Cortex of kidney (tissue), 1 donor: Measurements from ENCODE around the gene MTHFS.
"Not testable (repeated sequence)": the region's sequence is repeated elsewhere in the genome, so short reads cannot be mapped to it uniquely, and the experiment has no call there.

Experiments used
- DNase-seq: peaks from one replicate; lab custom pipeline; 2025; lab: John Stamatoyannopoulos, UW

The MTHFS gene

GRCh38 chr15:79915776-79916501 is 19.1 kb upstream of the MTHFS start:
- not testable (repeated sequence) for DNase-seq

DNA sequence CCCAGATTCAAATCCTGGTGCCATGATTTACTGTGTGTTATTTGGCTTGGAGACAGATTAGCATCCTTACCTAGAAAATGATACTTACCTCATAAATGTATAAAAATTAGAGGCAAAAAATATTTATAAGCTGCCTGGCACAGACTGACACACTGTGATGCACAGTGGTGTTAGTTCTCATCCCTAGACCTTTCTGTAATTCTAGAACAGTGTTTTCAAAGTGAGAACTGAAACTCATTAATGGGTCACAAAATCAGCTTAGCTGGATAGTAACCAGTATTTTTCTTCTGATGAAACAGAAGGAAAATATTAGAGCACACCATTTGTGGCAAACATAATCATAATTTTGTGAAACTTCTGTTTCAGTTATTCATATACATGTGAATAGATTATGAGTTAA is 17.9 kb upstream of the MTHFS start:
- no peak for DNase-seq

GRCh38 chr15:79909556-79910335 is 12.9 kb upstream of the MTHFS start:
- DNase-seq = not testable (repeated sequence)

DNA sequence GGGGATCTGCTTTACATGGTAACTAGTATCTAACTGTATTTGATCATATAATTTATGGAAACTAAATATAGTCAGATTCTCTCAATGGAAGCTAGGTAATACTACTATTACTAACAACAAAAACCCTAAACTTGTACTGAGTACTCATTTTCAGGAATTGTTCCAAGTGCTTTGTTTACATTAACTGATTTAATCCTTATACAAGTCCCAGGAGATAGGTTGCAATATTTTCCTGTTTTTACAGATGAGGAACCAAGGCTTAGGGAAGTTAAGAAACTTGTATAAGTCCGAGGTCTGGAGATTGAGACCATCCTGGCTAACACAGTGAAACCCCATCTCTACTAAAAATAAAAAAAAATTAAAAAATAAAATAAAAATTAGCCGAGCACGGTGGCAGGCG is 7.5 kb upstream of the MTHFS start:
- no peak for DNase-seq

- no peak for DNase-seq
Measured at GRCh38 chr15:79903626-79904025, 6.8 kb upstream of the MTHFS start.

DNA sequence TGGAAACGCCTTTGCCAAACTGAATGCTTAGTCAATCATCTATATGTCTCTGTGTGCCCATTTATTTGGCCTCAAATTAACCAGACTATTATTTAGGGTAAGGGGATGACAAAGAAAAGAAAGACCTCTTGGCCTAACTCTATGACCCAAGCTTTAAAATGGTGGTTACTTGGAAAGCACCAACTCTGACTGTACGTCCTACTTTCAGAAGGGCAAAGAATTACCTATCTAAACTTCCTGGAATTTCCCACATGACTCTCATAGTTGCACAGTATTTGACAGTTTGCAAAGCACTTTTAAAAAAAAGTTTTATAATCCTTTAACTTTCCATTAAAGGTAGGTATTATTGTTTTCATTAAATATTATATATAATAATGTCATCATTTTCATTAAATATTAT is 6.3 kb upstream of the MTHFS start:
- no peak for DNase-seq

- no peak for DNase-seq
Measured at GRCh38 chr15:79901958-79902357, 5.1 kb upstream of the MTHFS start.

DNA sequence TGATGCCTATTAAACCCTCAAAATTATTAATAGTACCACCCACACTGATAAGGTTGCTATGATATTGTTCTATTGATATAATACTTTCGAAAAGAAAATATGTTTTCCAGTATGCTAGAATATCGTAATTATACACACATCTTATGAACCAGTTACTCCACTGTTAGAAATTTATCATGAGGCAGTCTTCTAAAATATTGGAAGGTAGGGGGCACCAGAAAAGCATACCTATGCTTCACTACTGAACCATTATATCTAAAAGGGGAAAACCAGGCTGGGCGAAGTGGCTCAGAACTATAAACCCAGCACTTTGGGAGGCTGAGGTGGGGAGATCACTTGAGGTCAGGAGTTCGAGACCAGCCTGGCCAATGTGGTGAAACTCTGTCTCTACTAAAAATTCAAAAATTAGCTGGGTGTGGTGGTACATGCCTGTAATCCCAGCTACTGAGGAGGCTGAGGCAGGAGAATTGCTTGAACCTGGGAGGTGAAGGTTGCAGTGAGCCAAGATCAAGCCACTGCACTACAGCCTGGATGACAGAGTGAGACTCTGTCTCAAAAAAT is 4.1 kb upstream of the MTHFS start:
- DNase-seq = not testable (repeated sequence)

DNA sequence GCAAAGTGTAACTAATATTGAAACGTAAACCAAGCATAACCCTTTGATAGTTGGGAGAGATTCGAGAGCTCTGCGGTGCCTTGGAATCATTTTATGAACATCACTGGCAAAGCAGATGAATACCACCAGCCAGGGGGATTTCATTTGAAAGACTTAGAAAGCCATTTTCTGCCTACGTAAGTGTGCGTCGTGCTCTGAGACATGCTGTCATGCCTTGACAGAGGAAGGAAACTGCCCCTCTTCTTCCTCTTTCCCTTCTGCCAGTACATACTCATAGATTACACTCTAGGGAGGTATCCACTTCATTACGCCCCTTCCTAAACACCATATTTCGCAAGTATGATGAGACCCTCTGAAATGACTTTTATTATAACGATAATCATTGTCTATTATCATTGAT is 3.3 kb upstream of the MTHFS start:
- DNase-seq = no peak

GRCh38 chr15:79898786-79899185 is 2.0 kb upstream of the MTHFS start:
- DNase-seq = not testable (repeated sequence)

GRCh38 chr15:79898369-79898768 is 1.6 kb upstream of the MTHFS start:
- DNase-seq = no peak

DNA sequence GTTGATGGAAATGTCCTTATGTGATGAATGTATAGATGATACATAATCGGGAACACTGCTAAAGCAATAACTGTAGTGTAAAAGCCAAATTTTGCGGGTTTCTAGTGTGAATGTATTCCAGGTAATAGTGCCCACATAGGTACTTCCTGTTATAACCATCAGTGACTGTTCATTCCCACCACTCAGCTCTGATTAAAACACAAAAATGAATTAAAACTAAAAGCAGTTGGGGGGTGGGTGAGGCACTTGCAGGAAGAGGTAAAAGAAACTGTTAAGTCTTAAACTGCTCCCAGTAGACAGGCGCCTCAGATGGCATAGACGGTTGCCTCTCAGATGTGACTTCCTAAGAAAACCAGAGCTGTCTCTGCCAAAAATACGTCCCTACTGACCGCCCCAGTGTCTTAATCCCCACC is 893 bp upstream of the MTHFS start:
- DNase-seq = no peak

DNA sequence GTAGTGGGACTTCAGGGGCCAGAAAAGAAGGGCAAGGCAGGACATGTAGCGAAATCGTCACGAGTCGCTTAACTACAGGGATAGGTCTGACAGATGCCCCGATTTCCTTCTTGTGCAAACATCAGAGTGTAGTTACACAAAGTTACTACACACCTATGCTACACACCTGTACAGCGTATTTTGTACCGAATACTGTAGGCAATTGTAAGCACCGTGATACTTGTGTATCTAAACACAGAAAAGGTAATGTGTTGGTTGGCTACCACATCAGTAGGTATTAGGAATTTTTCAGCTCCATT is 515 bp upstream of the MTHFS start:
- DNase-seq = no peak

GRCh38 chr15:79896131-79896633 is 632 bp downstream of the MTHFS start:
- DNase-seq = no peak

DNA sequence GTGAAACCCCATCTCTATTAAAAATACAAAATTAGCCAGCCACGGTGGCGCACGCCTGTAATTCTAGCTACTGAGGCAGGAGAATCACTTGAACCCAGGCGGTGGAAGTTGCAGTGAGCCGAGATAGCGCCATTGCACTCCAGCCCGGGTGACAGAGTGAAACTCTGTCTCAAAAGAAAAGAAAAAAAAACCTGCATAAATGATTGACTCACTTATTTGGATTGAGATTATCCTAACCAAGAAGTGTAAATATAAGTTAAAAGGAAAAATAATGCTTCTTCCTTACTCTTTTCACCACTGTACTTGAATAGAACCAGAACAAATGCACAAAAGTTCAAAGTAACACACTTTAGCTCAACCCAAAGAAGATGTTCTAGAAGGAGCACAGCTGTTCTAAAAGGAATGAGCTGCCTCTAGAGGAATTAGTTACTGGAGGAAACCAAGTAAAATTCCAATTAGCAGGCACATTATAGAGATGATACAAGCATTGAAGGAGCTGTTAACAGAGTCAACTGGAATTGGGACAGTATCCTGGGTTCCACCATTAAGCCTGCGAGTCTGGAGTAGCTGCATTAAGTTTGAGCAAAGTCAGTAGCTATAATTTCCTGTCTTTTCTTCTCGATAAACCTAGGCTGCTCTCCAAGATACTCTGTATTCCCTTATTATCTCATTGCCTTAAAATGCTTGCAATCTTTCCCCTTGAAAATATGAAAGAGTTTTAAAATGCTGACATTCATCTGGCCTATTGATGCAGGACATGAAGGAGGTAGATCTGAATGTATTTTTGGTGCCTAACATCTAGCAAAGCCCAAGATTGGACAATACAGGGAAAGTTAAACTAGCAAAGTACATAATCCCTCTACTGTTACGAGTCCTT is 9.5 kb downstream of the MTHFS start:
- DNase-seq = no peak

GRCh38 chr15:79886124-79886523 is 10.7 kb downstream of the MTHFS start:
- DNase-seq = no peak

DNA sequence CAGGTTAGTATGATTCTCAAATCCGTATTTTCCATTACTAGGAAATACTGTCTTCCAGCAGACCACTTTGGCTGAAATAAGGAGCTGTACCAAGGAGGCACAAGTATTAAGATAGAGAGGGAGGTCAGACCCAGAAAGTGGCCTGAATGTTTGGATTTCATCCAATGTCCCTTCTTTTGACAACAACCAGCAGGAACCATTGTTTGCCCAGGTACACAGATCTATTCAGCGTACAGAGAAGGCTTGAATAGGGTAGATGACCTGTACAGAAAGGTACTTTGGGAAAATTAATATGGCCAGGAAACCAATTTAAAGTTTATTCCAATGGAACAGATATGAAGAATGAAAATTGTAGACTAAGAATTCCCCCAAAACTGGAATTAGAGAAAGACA is 12.6 kb downstream of the MTHFS start:
- DNase-seq = no peak

GRCh38 chr15:79883579-79884203 is 13.1 kb downstream of the MTHFS start:
- no peak for DNase-seq

GRCh38 chr15:79881668-79882067 is 15.1 kb downstream of the MTHFS start:
- no peak for DNase-seq

GRCh38 chr15:79881254-79881653 is 15.6 kb downstream of the MTHFS start:
- DNase-seq = no peak

- no peak for DNase-seq
Measured at GRCh38 chr15:79878078-79878705, 18.6 kb downstream of the MTHFS start.
